Measurements from ENCODE around the gene CPED1.
"Not testable (repeated sequence)": the region's sequence is repeated elsewhere in the genome, so short reads cannot be mapped to it uniquely, and the experiment has no call there.

CPED1 gene

DNA sequence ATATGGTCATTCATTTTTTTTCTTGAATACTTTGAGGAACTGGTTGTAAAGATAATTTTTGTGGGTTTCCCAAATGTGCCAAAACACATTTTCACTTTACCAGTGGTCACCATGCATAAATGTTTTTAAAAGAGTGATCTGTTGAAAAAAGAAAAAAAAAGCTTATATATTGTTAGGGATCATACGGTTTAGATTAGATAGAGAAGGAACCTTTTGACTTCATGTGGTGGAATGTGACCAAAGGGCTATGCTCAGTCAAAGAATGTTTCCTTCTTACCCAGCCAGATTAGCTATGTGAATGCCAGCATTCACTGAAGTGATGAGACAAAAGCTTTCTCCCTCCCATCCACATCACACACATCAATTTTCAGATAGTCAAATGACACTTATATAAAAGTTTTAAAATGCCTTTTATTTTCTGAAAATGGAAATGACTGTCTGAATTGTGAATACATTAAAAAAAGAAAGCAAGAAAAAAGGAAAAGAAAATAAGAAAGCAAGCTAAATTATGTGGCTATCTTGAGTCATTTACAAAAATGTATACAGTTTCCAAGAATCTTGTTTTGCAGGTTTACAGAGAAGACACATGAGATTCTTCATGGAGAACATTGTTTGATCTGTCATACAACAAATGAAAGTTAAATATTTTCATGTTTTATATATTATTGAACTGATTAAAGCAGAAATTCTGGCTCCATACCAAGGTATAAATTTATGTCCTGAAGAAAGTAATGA lies 8.6 kb upstream of the CPED1 start:
- no peak overlapping the region for H3K4me3 ChIP-seq (ENCODE audit: low read depth, low read length)

DNA sequence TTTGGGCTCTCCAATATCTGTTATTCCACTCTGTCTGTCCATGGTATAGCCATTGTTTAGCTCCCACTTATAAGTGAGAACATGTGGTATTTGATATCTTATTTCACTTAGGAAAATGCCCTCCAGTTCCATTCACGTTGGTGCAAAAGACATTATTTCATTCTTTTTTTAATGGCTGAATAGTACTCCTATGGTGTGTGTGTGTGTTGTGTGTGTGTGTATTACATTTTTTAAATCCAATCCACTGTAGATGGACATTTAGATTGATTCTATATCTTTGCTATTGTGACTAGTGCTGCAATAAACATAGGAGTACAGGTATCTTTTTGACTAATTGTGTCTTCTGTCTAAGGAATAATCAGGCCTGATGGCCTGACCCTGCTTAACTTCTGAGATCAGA lies 7.4 kb upstream of the CPED1 start:
- no peak overlapping the region for H3K4me3 ChIP-seq (ENCODE audit: low read depth, low read length)

GRCh38 chr7:120981888-120982615 lies 6.5 kb upstream of the CPED1 start:
- H3K4me3 ChIP-seq (ENCODE audit: low read depth, low read length): no peak overlapping the region

DNA sequence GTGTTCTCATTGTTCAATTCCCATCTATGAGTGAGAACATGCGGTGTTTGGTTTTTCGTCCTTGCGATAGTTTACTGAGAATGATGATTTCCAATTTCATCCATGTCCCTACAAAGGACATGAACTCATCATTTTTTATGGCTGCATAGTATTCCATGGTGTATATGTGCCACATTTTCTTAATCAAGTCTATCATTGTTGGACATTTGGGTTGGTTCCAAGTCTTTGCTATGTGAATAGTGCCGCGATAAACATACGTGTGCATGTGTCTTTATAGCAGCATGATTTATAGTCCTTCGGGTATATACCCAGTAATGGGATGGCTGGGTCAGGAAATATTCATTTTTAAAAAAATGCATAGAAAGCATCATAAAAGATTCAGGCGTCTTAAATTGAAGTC lies 4.9 kb upstream of the CPED1 start:
- not testable (repeated sequence) for H3K4me3 ChIP-seq (ENCODE audit: low read depth, low read length)

- no peak overlapping the region for H3K4me3 ChIP-seq (ENCODE audit: low read depth, low read length)
These were observed 4.1 kb upstream of the CPED1 start for GRCh38 chr7:120984406-120984805.

DNA sequence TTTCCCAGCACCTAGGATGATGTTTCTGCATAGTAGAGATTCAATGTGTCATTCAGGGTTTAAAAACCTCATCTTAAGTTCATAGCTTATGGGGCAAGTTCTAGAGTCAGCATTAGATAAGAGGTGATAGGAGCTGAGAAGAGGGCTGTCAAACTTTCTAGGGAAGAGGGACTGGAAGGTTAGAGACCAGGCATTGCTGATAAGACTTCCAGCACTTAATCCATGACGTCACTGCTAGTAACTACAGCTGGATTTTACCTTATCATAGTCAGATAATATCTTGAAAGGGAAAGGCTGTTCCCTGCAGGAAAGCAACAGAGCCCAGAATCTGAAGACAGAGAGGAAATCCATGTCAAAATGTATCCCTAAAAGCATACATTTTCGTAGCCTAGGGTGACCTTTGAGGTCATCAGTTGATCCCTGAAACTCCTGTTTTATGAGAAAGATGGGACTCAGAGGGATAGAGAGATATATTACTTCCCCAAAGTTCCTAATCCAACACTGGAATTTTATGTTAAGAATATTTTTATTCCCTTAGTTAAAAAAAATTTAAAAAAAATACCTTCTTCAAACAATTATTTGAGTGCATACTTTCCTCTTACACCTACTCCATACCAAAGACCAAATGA lies 3.3 kb upstream of the CPED1 start:
- no peak overlapping the region for H3K4me3 ChIP-seq (ENCODE audit: low read depth, low read length)

- no peak overlapping the region for H3K4me3 ChIP-seq (ENCODE audit: low read depth, low read length)
These were observed 2.7 kb upstream of the CPED1 start for GRCh38 chr7:120985839-120986238.

- H3K4me3 ChIP-seq (ENCODE audit: low read depth, low read length): no peak overlapping the region
These were observed 1.9 kb upstream of the CPED1 start for GRCh38 chr7:120986650-120987049.

GRCh38 chr7:120987280-120987679 lies 1.2 kb upstream of the CPED1 start:
- H3K4me3 ChIP-seq (ENCODE audit: low read depth, low read length): no peak overlapping the region

- no peak overlapping the region for H3K4me3 ChIP-seq (ENCODE audit: low read depth, low read length)
These were observed 574 bp upstream of the CPED1 start for GRCh38 chr7:120987683-120988590.

DNA sequence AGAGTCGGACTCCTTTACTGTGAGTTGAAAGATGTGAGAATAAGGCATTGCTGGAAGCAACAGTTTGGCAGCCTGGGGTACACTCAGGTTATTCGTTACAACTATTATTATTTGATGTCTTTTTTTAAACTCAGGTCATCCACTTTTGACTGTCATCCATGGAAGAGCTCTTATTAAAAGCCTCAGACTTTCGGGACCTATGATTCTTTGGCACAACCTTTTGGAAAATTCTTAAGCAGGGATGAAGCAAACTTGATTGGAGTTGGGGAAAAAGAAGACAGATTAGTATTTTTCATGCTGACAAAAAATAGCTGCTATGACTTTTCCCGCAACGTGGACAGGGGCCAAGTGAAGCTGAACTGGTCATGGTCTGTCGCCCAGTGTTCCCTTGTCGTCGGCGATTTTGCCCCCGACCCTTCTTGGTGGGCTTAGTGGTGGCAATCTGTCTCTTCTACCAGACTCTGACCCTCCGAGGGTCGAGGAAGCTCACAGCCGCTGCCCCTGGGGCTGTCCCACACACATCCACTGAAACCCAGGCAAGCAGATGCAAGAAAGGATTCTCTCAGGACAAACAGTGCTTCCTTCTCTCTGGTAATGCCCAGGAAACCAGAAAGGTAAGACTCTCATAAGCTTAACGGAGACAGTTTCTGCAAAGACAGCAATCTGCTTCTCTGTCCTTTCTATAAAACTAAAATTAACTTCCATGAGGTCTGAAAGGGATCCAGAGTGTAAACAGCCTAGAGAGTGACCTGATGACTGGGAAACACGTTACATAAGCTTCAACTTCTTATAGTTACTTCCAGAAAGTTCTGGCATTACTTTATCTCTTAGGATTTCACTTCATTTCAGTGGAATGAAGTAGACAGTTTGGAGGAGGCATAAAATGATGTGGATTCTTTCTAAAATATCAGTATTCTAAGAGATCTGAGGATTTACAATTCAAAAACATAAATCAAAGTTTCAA lies 1.0 kb downstream of the CPED1 start:
- H3K4me3 ChIP-seq (ENCODE audit: low read depth, low read length): no peak overlapping the region

GRCh38 chr7:120990468-120991118 lies 2.1 kb downstream of the CPED1 start:
- H3K4me3 ChIP-seq (ENCODE audit: low read depth, low read length): no peak overlapping the region

DNA sequence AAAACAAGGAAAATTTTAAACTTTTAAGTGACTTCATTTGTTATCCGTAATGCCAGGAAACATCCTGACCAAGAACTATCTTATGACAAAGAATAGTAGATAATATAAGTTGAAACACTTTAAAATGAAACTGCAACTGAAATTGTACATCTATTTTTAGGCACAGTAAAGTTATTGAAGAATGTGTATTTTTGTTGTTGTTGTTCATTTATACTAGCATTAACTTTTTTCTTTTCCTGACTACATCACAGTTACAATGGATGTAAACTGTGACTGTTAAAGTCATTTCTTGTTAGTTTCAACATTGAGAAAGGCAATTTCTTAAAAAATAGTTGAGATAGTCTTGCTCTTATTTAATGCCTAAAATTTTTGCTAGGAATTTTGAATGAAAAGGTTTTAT lies 2.6 kb downstream of the CPED1 start:
- no peak overlapping the region for H3K4me3 ChIP-seq (ENCODE audit: low read depth, low read length)

DNA sequence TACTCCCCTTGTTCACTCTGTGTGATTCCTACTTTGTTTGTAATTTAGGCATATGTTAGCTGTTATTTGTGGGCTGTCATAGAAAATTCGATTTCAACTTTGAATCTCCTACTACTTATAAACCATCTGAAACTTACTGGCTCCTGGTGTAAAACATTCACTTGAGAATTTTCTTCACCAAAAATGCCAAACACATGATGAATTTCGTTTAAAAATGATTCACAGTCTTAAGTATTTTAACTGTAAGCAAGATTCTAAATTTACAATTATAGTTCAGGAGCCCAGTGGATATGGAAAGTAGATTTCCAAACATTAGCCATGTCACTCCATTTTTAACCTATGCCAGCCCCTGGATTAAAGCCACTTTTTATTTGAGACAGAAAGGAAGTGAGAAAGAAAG lies 3.1 kb downstream of the CPED1 start:
- no peak overlapping the region for H3K4me3 ChIP-seq (ENCODE audit: low read depth, low read length)

- no peak overlapping the region for H3K4me3 ChIP-seq (ENCODE audit: low read depth, low read length)
These were observed 3.9 kb downstream of the CPED1 start for GRCh38 chr7:120992272-120992964.

DNA sequence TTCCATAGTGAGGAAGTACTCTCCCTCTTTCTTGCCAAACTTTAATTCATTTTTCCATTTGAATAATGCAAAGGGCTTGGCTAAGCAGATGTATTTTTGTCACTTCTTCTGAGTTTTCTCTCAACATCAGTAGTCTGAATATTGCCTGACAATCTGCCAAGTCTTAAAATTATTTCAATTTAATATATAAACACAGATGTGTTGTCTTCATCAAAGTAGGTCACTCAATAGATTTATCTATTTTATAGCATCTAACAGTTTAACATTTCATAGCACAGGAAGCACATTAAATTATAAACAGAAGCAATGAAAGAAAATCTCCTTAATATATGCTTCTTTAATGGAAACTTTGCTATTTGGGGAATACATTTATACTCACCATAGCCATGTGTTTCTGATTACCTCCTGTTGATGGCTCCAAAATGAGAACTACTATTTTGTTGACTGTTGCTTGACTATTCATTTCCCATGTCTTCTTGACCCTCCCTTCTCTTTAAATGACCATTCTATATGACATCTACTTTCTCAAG lies 4.5 kb downstream of the CPED1 start:
- no peak overlapping the region for H3K4me3 ChIP-seq (ENCODE audit: low read depth, low read length)

- no peak overlapping the region for H3K4me3 ChIP-seq (ENCODE audit: low read depth, low read length)
These were observed 5.2 kb downstream of the CPED1 start for GRCh38 chr7:120993553-120994191.
